GM12874 (cell line): Measurements from ENCODE around the gene ENTR1.

ENCODE experiments used
- TF ChIP-seq, protein P1 (sequence below): IDR thresholded peaks from 2 replicates; pipeline ENCODE4 v1.5.1; 2011; ENCODE audit warnings: low read depth, mild to moderate bottlenecking, control low read depth, low read length, moderate library complexity; ENCODE audit not compliant: insufficient read depth

ENTR1 gene, protein sequence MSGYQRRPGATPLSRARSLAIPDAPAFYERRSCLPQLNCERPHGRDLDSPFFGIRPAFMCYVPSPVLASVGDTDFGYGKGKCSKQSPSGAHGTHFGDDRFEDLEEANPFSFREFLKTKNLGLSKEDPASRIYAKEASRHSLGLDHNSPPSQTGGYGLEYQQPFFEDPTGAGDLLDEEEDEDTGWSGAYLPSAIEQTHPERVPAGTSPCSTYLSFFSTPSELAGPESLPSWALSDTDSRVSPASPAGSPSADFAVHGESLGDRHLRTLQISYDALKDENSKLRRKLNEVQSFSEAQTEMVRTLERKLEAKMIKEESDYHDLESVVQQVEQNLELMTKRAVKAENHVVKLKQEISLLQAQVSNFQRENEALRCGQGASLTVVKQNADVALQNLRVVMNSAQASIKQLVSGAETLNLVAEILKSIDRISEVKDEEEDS

DNA sequence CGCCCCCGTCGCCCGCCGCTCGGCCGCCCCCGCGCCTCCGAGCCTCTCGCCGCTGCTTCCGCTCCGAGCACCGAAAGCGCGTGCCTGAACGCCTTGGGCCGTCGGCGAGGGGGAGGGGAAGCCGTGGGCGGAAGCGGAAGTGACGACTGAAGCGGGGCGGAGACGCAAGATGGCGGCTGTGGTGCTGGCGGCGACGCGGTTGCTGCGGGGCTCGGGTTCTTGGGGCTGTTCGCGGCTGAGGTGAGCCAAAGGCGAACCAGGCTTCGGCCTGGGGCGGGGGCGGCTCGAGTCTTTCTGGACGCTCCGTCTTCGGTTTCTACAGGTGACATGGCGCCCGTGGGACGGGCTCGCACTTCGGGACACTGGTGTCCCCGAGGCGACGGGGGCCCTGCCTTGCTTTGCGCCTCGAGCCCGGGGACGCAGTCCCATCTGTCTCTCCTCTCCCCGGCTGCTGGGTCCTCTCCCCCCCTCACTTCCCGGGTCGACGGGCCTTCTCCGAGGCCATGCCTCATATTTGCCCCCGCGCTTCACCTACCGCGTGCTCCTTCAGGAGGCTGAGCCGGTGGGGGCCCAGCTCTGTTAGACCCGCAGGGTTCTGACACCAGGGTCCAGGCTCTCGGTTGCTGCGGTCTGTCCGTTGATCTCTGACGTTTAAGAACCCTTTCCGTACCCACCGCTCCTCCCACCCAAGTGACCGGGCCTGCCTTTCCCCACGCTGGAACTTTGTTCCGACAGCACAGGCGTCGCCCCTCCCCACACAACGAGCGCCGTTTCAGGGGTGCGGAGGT, at the start of gene ENTR1, which contains the start of gene PMPCA:
TSS of gene ENTR1 (minus strand) at position 115 of the 788 bp plus-strand sequence. CDS start 217 bp downstream, outside the sequence.
TSS of gene PMPCA (plus strand) at position 159 of the 788 bp plus-strand sequence. CDS start at position 170, 11 bp downstream.
- TF ChIP-seq, protein P1, sequence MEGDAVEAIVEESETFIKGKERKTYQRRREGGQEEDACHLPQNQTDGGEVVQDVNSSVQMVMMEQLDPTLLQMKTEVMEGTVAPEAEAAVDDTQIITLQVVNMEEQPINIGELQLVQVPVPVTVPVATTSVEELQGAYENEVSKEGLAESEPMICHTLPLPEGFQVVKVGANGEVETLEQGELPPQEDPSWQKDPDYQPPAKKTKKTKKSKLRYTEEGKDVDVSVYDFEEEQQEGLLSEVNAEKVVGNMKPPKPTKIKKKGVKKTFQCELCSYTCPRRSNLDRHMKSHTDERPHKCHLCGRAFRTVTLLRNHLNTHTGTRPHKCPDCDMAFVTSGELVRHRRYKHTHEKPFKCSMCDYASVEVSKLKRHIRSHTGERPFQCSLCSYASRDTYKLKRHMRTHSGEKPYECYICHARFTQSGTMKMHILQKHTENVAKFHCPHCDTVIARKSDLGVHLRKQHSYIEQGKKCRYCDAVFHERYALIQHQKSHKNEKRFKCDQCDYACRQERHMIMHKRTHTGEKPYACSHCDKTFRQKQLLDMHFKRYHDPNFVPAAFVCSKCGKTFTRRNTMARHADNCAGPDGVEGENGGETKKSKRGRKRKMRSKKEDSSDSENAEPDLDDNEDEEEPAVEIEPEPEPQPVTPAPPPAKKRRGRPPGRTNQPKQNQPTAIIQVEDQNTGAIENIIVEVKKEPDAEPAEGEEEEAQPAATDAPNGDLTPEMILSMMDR, result no peak

DNA sequence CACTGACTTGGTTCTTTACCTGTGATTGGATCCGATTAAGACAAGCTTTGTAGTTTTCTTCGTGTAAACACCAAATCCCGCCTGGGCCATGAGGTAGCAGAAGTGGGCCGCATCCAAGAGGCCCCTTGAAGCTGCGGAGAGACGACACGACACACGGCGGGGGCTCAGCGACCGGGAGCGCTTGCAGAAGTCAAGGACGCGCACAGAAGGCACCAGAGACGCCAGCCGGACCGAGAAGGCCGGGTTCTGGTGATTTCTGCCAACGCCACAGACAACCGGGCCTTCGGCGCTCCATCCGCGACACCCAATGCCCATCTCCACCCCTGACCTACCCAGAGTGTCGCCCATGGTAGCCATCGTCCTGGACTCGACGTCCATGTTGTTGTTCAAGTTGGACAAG, 49.0 kb upstream of the ENTR1 start:
- TF ChIP-seq, protein P1, result no peak

DNA sequence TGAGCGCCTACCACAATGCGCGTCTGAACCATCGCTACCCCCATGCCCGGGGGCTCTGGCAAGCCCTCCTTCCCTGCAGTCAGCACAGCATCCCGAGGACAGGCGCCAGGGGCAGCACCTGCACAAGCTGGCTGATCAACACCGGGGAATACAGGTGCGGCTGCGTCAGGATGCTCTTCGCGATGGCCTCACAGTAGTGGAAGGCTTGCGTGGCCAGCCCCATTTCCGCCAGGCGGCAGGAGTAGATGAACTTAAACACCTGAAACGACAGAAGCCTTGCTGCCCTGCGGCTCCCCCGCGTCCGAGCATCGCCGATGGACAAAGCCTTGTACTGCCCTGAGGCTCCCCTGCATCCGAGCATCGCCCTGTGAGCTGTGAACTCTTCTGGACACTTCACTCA, 46.9 kb upstream of the ENTR1 start:
- TF ChIP-seq, protein P1, result no peak

DNA sequence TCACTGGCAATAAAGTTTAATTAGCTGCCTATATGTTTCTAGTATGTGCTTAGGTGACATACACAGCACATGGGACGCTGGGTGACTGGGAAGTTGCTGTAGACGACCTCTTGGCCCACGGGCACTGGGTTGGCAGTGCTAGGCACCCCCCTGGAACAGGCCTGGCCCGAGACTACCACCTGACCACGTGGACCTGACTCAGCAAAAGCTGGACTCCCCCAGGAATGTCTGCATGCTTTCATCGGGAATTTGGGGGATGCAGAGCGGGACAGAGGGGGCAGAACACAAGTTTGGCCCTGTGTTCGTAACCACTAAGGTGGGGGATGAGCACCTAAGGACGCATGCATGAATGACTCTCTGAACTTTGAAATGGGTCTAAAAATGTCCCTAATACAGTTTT, 45.8 kb upstream of the ENTR1 start:
- TF ChIP-seq, protein P1, result no peak

DNA sequence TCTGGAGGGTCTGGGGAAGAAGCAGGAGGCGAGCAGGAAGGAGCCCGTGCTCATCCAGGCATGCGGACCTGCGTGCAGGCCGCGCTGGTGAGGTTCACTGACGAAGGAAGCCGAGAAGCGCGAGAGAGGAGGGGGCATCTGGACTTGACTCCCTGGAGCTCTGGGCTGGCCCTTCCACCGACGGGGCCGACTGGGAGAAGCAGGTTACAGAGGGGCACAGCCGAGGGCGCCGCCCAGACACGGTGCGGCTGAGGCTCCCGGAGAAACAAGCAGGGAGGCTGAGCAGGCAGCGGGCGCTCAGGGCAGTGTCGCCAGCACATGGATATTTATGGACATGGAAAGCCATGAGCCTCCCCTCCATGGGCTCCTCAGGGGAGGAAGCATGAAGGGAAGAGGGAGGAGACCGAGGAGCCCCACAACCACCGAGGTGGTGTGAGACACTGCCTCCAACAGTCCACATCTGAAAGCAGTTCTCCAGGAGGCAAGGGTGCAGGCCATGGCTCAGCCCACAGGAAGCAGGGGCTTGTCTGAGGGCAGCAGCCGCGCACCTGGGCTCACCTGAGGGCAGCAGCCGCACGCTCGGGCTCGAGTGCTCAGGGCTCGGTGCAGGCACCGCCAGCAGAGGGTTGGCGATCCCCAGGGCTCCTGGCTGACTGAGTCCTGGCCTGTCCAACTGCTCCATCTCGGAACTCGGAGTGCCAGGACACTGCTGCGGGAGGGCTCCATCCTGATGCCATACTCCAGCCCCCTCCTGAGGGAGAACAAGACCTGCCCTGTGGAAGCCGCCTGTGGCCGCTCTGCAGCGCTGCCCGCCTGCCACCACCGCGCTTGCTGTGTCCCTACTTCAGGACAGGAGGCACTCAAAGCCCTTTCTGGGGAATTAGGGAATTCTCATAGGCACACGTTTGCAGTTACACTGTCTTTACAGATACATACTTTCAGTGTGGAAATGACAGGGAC, 44.9 kb upstream of the ENTR1 start:
- TF ChIP-seq, protein P1, result no peak

DNA sequence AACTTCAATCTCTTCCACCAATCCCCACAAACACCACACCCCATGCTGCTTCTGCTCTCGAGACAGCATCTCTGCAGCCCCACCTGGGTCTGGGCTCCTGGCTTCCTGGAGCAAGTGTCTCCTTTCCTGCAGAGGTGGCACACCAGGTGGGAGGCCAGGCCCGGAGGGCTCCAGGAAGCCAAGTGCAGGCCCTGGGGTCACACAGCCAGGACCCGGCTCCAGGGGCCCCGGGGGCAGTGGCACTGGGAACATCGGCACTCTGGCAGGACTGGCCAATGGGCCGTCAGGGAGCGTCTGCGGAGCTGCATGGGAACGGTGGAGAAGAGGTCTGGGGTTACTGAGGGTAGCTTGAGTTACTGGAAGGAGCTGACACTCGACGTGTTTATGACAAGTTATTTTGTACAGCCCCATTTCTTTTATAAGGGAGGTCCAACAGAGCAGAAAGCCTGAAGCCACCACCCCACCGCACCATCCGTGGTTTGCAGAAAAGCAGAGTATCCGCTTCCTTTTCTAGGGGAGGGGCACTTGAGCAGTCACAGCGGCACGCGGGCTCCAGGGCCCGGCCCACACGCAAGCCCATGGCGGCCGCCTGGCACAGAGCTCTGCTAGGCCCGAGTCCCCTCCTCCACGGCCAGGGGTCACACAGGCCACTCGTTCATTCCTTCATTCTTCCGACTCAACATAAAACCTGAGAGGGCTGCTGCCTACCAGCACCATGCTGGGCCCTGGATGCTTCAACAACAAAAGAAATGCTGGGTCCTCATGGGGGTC, 43.8 kb upstream of the ENTR1 start:
- TF ChIP-seq, protein P1, result no peak
